Astrocyte of the cerebellum (primary cell): ENCODE measurements around the gene B4GALNT3.

Experiments
- DNase-seq: peaks from one replicate; pipeline ENCODE4 v3.0.0-alpha.2; 2011; ENCODE audit warnings: low read depth
- H3K4me3 ChIP-seq: 2 replicates; pipeline ENCODE4 v1.5.1; 2011; ENCODE audit warnings: mild to moderate bottlenecking, low read depth, low read length, moderate library complexity
- CTCF ChIP-seq: IDR thresholded peaks from 2 replicates; pipeline ENCODE4 v1.5.1; 2012; ENCODE audit warnings: low read length, low read depth, moderate library complexity, mild to moderate bottlenecking; ENCODE audit errors: missing control alignments
- in situ Hi-C: cut with HindIII; loops from 2 replicates; pipeline ENCODE4 v1.10.0; 2017; ENCODE audit warnings: low sequenced_read_pairs

Gene B4GALNT3

GRCh38 chr12:449203-449602, 10.5 kb upstream of the B4GALNT3 start:
- in situ Hi-C loops = no loop called here
- TF ChIP-seq CTCF = no peak
- no peak for DNase-seq

GRCh38 chr12:450438-450837, 9.3 kb upstream of the B4GALNT3 start:
- in situ Hi-C loops = no loop called here
- TF ChIP-seq CTCF = no peak
- H3K4me3 ChIP-seq = no peak overlapping the region
- DNase-seq = no peak

More at GRCh38 chr12:449203-449602, 10.5 kb upstream of the B4GALNT3 start:
- no peak overlapping the region for H3K4me3 ChIP-seq

GRCh38 chr12:452667-453210, 7.0 kb upstream of the B4GALNT3 start:
- no peak for TF ChIP-seq CTCF
- no peak overlapping the region for H3K4me3 ChIP-seq
- in situ Hi-C loops = no loop called here
- no peak for DNase-seq

GRCh38 chr12:454833-455232, 4.9 kb upstream of the B4GALNT3 start:
- no peak overlapping the region for H3K4me3 ChIP-seq
- in situ Hi-C loops = loop anchor here (5.0 kb wide), 1 partner anchor 87 kb away; no protein-coding TSS in a partner anchor
- DNase-seq = no peak
- no peak for TF ChIP-seq CTCF

- in situ Hi-C loops = loop anchor here (5.0 kb wide), 1 partner anchor 86 kb away; no protein-coding TSS in a partner anchor
- DNase-seq = no peak
- no peak for TF ChIP-seq CTCF
- H3K4me3 ChIP-seq = no peak overlapping the region
These were observed 3.9 kb upstream of the B4GALNT3 start for GRCh38 chr12:455821-456220.

GRCh38 chr12:457676-458075, 2.1 kb upstream of the B4GALNT3 start:
- DNase-seq = no peak
- in situ Hi-C loops = loop anchor here (5.0 kb wide), 1 partner anchor 85 kb away; no protein-coding TSS in a partner anchor
- no peak overlapping the region for H3K4me3 ChIP-seq
- no peak for TF ChIP-seq CTCF
